Glutamatergic neuron (in vitro differentiated cells): ENCODE results near the gene ZXDC. TPM values are rescaled to one million over a fixed set of nuclear protein-coding genes. Genes with fewer than 3 reads are reported as not detected.

ENCODE experiments used
- DNase-seq: peaks from one replicate; pipeline ENCODE4 v3.0.0; 2022
- H3K27ac Mint-ChIP-seq: one replicate; pipeline ENCODE4 v1.8.0; 2020; ENCODE audit warnings: mild to moderate bottlenecking, mixed read lengths, inconsistent platforms; ENCODE audit not compliant: unreplicated experiment
- H3K27me3 Mint-ChIP-seq: one replicate; pipeline ENCODE4 v1.8.0; 2020; ENCODE audit warnings: mild to moderate bottlenecking, moderate library complexity, mixed read lengths, inconsistent platforms; ENCODE audit not compliant: unreplicated experiment
- H3K36me3 Mint-ChIP-seq: one replicate; pipeline ENCODE4 v1.8.0; 2020; ENCODE audit warnings: mild to moderate bottlenecking, mixed read lengths, inconsistent platforms; ENCODE audit not compliant: unreplicated experiment
- H3K4me1 Mint-ChIP-seq: one replicate; pipeline ENCODE4 v1.8.0; 2020; ENCODE audit warnings: mild to moderate bottlenecking, low read depth, mixed read lengths, inconsistent platforms; ENCODE audit not compliant: unreplicated experiment
- H3K4me3 Mint-ChIP-seq: one replicate; pipeline ENCODE4 v1.8.0; 2020; ENCODE audit warnings: mild to moderate bottlenecking, mixed read lengths, inconsistent platforms; ENCODE audit not compliant: unreplicated experiment
- H3K9me3 Mint-ChIP-seq: one replicate; pipeline ENCODE4 v1.8.0; 2020; ENCODE audit warnings: mild to moderate bottlenecking, moderate library complexity, mixed read lengths, inconsistent platforms; ENCODE audit not compliant: unreplicated experiment
- total RNA-seq: library from RNA; stranded (reverse); fragmentation: NEBNext Ultra II Directional; extraction: Animal tissue kit (Norgen Biotek cat#: 25700); gene quantifications from one replicate; pipeline ENCODE4 v1.2.1, GENCODE V29; 2021; ENCODE audit not compliant: unreplicated experiment
- TF ChIP-seq, protein P1 (sequence below): fragments of 200-600 bp; sonication (generic); IDR thresholded peaks from one replicate; pipeline ENCODE4 v1.5.0; 2021; ENCODE audit not compliant: partially characterized antibody, unreplicated experiment

Gene ZXDC
- total RNA-seq, 1 donor from 2014 or later: 39.5 TPM

DNA sequence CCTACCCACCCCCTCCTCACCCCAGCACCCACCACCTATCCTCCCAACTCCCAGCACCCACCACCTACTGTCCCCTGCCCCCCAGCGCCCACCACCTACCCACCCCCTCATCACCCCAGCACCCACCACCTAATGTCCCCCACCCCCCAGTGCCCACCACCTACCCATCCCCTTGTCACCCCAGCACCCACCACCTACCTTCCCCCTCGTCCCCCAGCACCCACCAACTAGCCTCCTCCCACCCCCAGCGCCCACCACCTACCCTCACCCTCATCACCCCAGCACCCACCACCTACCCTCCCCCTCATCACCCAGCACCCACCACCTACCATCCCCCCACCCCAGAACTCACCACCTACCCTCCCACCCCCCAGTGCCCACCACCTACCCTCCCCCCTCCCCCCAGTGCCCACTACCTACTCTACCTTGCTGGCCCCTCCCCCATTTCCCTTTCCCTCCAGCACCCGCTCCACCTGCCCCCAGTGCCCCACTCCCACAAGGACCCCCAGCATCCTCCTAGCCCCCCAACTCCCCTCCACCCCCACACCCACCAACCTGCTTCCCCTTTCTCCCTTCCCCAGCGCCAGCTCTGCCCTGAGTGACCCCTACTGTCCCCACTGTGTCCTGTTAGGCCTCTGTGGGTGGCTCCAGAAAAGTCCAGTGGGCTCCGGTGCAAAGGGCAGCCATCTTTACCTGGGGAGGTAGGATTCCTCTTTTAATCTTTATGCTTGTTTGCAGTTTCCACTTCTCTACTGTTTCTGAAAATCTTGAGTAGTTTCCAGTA, 40.7 kb upstream of the ZXDC start:
- peaks cover 7% of the 10 kb centered on the region for H3K27me3 Mint-ChIP-seq
- H3K4me1 Mint-ChIP-seq: peaks cover 4% of the 10 kb centered on the region
- no peaks in the 10 kb centered on the region for H3K36me3 Mint-ChIP-seq
- H3K9me3 Mint-ChIP-seq: peaks cover 4% of the 10 kb centered on the region
- DNase-seq: peak; percentile 12
- TF ChIP-seq, protein P1, sequence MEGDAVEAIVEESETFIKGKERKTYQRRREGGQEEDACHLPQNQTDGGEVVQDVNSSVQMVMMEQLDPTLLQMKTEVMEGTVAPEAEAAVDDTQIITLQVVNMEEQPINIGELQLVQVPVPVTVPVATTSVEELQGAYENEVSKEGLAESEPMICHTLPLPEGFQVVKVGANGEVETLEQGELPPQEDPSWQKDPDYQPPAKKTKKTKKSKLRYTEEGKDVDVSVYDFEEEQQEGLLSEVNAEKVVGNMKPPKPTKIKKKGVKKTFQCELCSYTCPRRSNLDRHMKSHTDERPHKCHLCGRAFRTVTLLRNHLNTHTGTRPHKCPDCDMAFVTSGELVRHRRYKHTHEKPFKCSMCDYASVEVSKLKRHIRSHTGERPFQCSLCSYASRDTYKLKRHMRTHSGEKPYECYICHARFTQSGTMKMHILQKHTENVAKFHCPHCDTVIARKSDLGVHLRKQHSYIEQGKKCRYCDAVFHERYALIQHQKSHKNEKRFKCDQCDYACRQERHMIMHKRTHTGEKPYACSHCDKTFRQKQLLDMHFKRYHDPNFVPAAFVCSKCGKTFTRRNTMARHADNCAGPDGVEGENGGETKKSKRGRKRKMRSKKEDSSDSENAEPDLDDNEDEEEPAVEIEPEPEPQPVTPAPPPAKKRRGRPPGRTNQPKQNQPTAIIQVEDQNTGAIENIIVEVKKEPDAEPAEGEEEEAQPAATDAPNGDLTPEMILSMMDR: no peak
- H3K4me3 Mint-ChIP-seq: no peak overlapping the region
- H3K27ac Mint-ChIP-seq: no peak overlapping the region

DNA sequence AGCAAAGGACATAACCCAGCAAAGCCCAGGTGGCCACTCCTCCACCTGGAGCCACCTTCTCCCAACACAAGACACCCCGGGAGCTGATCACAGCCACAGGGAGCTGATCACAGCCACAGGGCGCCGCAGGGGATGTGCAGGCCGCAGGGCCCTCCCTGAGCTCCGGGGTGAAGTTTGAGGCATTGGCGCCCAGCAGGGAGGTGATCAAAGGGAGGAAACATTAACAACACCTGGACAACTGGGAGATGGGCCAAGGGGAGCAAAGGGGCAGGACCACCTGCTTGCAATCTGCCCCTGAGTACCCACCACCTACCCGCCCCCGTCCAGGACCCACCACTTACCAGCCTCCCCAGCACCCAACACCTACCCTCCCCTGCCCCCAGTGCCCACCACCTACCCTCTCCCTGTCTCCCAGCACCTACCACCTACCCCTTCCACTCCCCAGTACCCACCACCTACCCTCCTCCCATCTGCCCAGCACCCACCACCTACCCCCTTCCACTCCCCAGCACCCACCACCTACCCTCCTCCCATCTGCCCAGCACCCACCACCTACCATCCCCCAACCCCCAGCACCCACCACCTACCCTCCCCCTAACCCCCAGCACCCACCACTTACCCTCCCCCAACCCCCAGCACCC, 39.5 kb upstream of the ZXDC start:
- H3K4me3 Mint-ChIP-seq: no peak overlapping the region

DNA sequence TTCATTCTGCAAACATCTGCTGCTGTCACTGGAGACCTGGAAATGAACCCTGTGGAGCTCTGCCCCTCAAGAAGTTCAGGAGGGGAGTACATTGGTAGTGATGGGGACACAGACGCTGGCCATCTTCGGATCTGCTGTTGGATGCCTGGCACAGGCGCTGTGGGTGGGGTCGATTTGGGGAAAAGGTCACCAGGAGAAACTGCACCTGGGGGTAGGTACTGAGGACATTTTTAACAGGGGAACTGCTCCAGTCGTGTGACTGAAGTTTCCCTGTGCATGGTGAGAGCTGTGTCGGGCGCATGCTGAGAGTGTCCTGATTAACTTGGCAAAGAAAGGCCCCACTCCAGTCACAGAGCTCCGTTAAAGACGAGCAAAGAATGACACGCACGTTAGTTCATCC, 38.5 kb upstream of the ZXDC start:
- DNase-seq: peak; percentile 4
- Mint-ChIP-seq H3K27ac (no peak overlapping the region), H3K4me3 (no peak overlapping the region), H3K36me3 (no peaks in the 10 kb centered on the region), H3K9me3 (peaks cover 4% of the 10 kb centered on the region), H3K4me1 (peaks cover 3% of the 10 kb centered on the region), H3K27me3 (peaks cover 7% of the 10 kb centered on the region)
- TF ChIP-seq, protein P1: no peak

More for the DNA sequence above, 39.5 kb upstream of the ZXDC start:
- Mint-ChIP-seq H3K27me3 (peaks cover 7% of the 10 kb centered on the region), H3K9me3 (peaks cover 4% of the 10 kb centered on the region), H3K36me3 (no peaks in the 10 kb centered on the region), H3K4me1 (peaks cover 3% of the 10 kb centered on the region), H3K27ac (no peak overlapping the region)
- peak; percentile 20 for DNase-seq
- TF ChIP-seq, protein P1: no peak

DNA sequence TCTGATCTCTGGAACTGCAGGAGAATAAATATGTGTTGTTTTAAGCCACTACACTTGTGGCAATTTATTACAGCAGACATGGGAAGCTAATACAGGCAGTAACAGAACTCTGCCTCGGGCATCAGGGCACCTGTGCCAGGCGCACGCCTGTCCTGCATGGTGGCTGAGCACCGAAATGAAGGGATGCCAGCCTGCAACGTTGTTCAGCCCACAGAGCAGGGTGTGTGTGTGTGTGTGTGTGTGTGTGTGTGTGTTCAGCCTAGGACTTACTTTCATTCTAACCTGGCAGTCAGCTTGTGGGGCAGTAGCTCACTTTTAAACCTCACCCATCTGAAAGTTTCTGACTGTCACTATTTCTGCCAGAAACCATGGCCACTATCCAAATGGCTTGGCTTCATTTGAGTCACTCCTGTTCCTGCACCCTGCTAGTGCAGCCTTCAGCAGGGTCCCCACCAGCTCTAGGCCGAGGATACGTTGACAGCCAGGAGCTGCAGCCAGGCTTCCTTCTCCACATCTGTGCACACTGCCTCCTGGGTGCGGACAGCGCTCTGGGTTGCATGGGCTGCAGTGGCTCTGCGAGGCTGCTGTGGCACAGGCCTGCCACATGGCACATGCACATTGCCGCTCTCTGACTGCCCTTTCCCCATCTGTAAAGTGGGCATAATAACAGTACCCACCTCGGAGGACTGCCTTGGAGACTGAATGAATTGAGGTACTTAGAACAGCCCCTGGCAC, 37.4 kb upstream of the ZXDC start:
- Mint-ChIP-seq H3K27ac (no peak overlapping the region), H3K27me3 (peaks cover 7% of the 10 kb centered on the region), H3K4me3 (no peak overlapping the region), H3K4me1 (peaks cover 3% of the 10 kb centered on the region), H3K9me3 (peaks cover 5% of the 10 kb centered on the region), H3K36me3 (no peaks in the 10 kb centered on the region)
- TF ChIP-seq, protein P1: no peak
- peak; percentile 12 for DNase-seq
